Panc1 (cell line): ENCODE measurements around the gene LRFN3. TPM values are rescaled to one million over a fixed set of nuclear protein-coding genes. Genes with fewer than 3 reads are reported as not detected.

ENCODE experiments used
- ATAC-seq: fragments of 200-7000 bp; cut with Tn5 transposase; 2 replicates; pipeline ENCODE4 v1.9.1; 2020; ENCODE audit warnings: mild to moderate bottlenecking, moderate library complexity
- BruUV-seq: library from RNA; stranded (reverse); fragments of 400-500 nt; replicated peaks from 2 replicates; lab custom pipeline; 2021; lab: Mats Ljungman, UMichigan
- CTCF ChIA-PET: fragments of 300-600 bp; sonication (Branson Sonifier 250); formaldehyde crosslinking; loops from one replicate; lab custom pipeline; 2022; ENCODE audit warnings: antibody characterized with exemption; lab: Charles Lee
- POLR2A ChIA-PET: fragments of 300-600 bp; sonication (Branson Sonifier 250); formaldehyde crosslinking; loops from one replicate; lab custom pipeline; 2022; ENCODE audit warnings: antibody characterized with exemption; lab: Charles Lee
- DNase-seq: peaks from one replicate; pipeline ENCODE4 v3.0.0-alpha.2; 2010; ENCODE audit warnings: low read depth, low spot score
- H3K27ac ChIP-seq: 2 replicates; pipeline ENCODE4 v1.5.1; 2011; ENCODE audit warnings: mild to moderate bottlenecking, low read length, inconsistent platforms
- H3K27me3 ChIP-seq: fragments of 200-500 bp; sonication (Bioruptor generic); 2 replicates; pipeline ENCODE4 v1.6.0; 2014; ENCODE audit warnings: low read length, inconsistent platforms; ENCODE audit not compliant: control insufficient read depth, insufficient read depth
- H3K36me3 ChIP-seq: fragments of 200-500 bp; sonication (Bioruptor generic); 2 replicates; pipeline ENCODE4 v1.5.1; 2014; ENCODE audit warnings: inconsistent platforms, mild to moderate bottlenecking, low read length, moderate library complexity; ENCODE audit not compliant: control insufficient read depth, insufficient read depth
- H3K4me1 ChIP-seq: 2 replicates; pipeline ENCODE4 v1.5.1; 2011; ENCODE audit warnings: inconsistent platforms, mild to moderate bottlenecking, low read length, moderate library complexity; ENCODE audit not compliant: control insufficient read depth, insufficient read depth
- H3K4me3 ChIP-seq, 2 experiments: 2 replicates each; pipeline ENCODE4 v1.5.1; 2011 to 2012; ENCODE audit warnings: low read depth in 2 of 2, low read length in 2 of 2, mild to moderate bottlenecking in 2 of 2, inconsistent platforms in 1 of 2, moderate library complexity in 1 of 2
- H3K9me3 ChIP-seq: fragments of 200-500 bp; sonication (Bioruptor generic); 2 replicates; pipeline ENCODE4 v1.5.1; 2014; ENCODE audit warnings: low read depth, mild to moderate bottlenecking, inconsistent platforms, low read length, moderate library complexity; ENCODE audit not compliant: control insufficient read depth, insufficient read depth
- CTCF ChIP-seq: fragments of 450-650 bp; IDR thresholded peaks from 2 replicates; pipeline ENCODE4 v1.5.1; 2017; ENCODE audit warnings: mild to moderate bottlenecking
- POLR2AphosphoS5 ChIP-seq: IDR thresholded peaks from 2 replicates; pipeline ENCODE4 v1.6.1; 2012; ENCODE audit warnings: mild to moderate bottlenecking, low read depth, low read length, moderate library complexity
- REST ChIP-seq, 2 experiments: IDR thresholded peaks; 2 replicates each; pipeline ENCODE4 v1.6.1; 2011 to 2012; ENCODE audit warnings: low read depth in 2 of 2, control low read depth in 1 of 2, low read length in 1 of 2, mild to moderate bottlenecking in 1 of 2, moderate library complexity in 1 of 2; ENCODE audit not compliant: insufficient read depth in 1 of 2
- SIN3A ChIP-seq: IDR thresholded peaks from 2 replicates; pipeline ENCODE4 v1.6.1; 2012; ENCODE audit warnings: low read depth, mild to moderate bottlenecking, low read length, moderate library complexity, borderline replicate concordance; ENCODE audit not compliant: insufficient read depth
- TCF7L2 ChIP-seq: IDR thresholded peaks from 2 replicates; pipeline ENCODE4 v1.6.1; 2011; ENCODE audit warnings: mild to moderate bottlenecking, low read depth, low read length, inconsistent platforms
- in situ Hi-C: cut with HindIII; loops from 2 replicates; pipeline ENCODE4 v1.10.0; 2016; ENCODE audit warnings: low sequenced_read_pairs, low pct_unique_long_range_greater_than_20kb
- intact Hi-C: fragments of 100-400 bp; cut with micrococcal nuclease; formaldehyde crosslinking; loops from one replicate; pipeline ENCODE4 v1.10.0; 2022; ENCODE audit not compliant: unreplicated experiment
- total RNA-seq: library from RNA; stranded (reverse); gene quantifications from one replicate; pipeline ENCODE4 v1.2.1, GENCODE V29; 2021; ENCODE audit not compliant: unreplicated experiment

Gene LRFN3
- total RNA-seq, 1 experiment from 2014 or later = 16.7 TPM

- in situ Hi-C loops = loop anchor here (10.0 kb wide), 1 partner anchor 61 kb away; the partner anchor contains the start of genes KIRREL2 and NPHS1
- intact Hi-C loops = no loop called here
- Histone ChIP-seq H3K27me3 (no peaks in the 10 kb centered on the region), H3K4me1 (no peaks in the 10 kb centered on the region), H3K27ac (no peak overlapping the region), H3K4me3 (no peak overlapping the region), H3K36me3 (no peaks in the 10 kb centered on the region), H3K9me3 (no peaks in the 10 kb centered on the region)
- CTCF ChIA-PET = interaction anchor here (0.7 kb wide), 1 partner anchor 89 kb away, joined by 7 read pairs; no protein-coding TSS in a partner anchor
- ATAC-seq (no peak), DNase-seq (no peak)
- TF ChIP-seq POLR2AphosphoS5 = no peak
- no peak for TF ChIP-seq REST (IDR thresholded peaks at IDR 0.05; ENCODE audit: insufficient read depth in 1 of 2, low read depth in 2 of 2, low read length in 1 of 2)
- no peak for TF ChIP-seq CTCF
- TF ChIP-seq TCF7L2 = no peak
- BruUV-seq = no TSS peak
- POLR2A ChIA-PET = no interaction called here
These were observed 20.7 kb upstream of the LRFN3 start for GRCh38 chr19:35915443-35915842.

GRCh38 chr19:35919306-35919705 is 16.9 kb upstream of the LRFN3 start:
- ChIA-PET POLR2A (no interaction called here), CTCF (interaction anchor here (0.6 kb wide), 1 partner anchor 32 kb away, joined by 11 read pairs; no protein-coding TSS in a partner anchor)
- no TSS peak for BruUV-seq
- Histone ChIP-seq H3K4me1 (no peaks in the 10 kb centered on the region), H3K36me3 (no peaks in the 10 kb centered on the region), H3K9me3 (no peaks in the 10 kb centered on the region), H3K27me3 (no peaks in the 10 kb centered on the region), H3K27ac (no peak overlapping the region), H3K4me3 (no peak overlapping the region)
- DNase-seq = no peak
- ATAC-seq = no peak
- TF ChIP-seq TCF7L2 = no peak
- no peak for TF ChIP-seq SIN3A
- TF ChIP-seq CTCF = no peak
- TF ChIP-seq POLR2AphosphoS5 = no peak
- TF ChIP-seq REST (IDR thresholded peaks at IDR 0.05; ENCODE audit: insufficient read depth in 1 of 2, low read depth in 2 of 2, low read length in 1 of 2) = no peak
- in situ Hi-C loops = loop anchor here (10.0 kb wide), 1 partner anchor 65 kb away; the partner anchor contains the start of genes KIRREL2 and NPHS1
- intact Hi-C loops = no loop called here
